HCT116 (cell line): ENCODE results near the gene ACVR1. TPM values are rescaled to one million over a fixed set of nuclear protein-coding genes. Genes with fewer than 3 reads are reported as not detected.
A peak's percentile ranks its signal among the peaks of the same experiment; 100 is the strongest.

Experiments
- ATAC-seq: fragments of 200-7000 bp; cut with Tn5 transposase; 2 replicates; pipeline ENCODE4 v1.9.1; 2020; ENCODE audit warnings: mild to moderate bottlenecking, moderate library complexity
- BruUV-seq: library from RNA; stranded (reverse); fragments of 400-500 nt; replicated peaks from 2 replicates; lab custom pipeline; 2021; lab: Mats Ljungman, UMichigan
- CTCF ChIA-PET: fragments of 300-600 bp; sonication (Branson Sonifier 250); formaldehyde crosslinking; loops from one replicate; lab custom pipeline; 2021; ENCODE audit warnings: antibody characterized with exemption; lab: Charles Lee
- POLR2A ChIA-PET: fragments of 300-600, 350-600 bp; sonication (Branson Sonifier 250); formaldehyde crosslinking; loops from one replicate; lab custom pipeline; 2021; ENCODE audit warnings: antibody characterized with exemption; lab: Charles Lee
- RAD21 ChIA-PET, 2 experiments: fragments of 300-600 bp; sonication (Branson Sonifier 250); formaldehyde crosslinking; loops; one replicate each; lab custom pipeline; 2023; ENCODE audit warnings: low total read pairs in 2 of 2; ENCODE audit not compliant: uncharacterized antibody in 2 of 2, unreplicated experiment in 2 of 2, low non-redundant PET in 1 of 2; lab: Charles Lee
- DNase-seq: peaks from one replicate; pipeline ENCODE4 v3.0.0-alpha.2; 2010; ENCODE audit warnings: low read depth, low spot score
- H2AFZ ChIP-seq: fragments of 200-600 bp; shearing (Covaris generic), sonication (generic); 2 replicates; pipeline ENCODE4 v1.6.1; 2017; ENCODE audit warnings: low read depth, mixed run types, mixed read lengths, antibody characterized with exemption, low read length; ENCODE audit not compliant: poor library complexity, severe bottlenecking
- H3K27ac ChIP-seq: 2 replicates; pipeline ENCODE4 v1.5.1; 2012; ENCODE audit warnings: low read depth, low read length
- H3K27me3 ChIP-seq: fragments of 200-600 bp; sonication (generic); 2 replicates; pipeline ENCODE4 v1.6.1; 2016; ENCODE audit warnings: mixed run types, low read length, mixed read lengths; ENCODE audit not compliant: insufficient read depth
- H3K36me3 ChIP-seq, 2 experiments: fragments of 200-500 bp in 1 of 2; fragments of 200-600 bp in 1 of 2; sonication (Bioruptor generic) in 1 of 2; sonication (generic) in 1 of 2; 2 replicates each; pipeline versions ENCODE4 v1.5.1 to v1.6.1; 2014 to 2016; ENCODE audit warnings: low read length in 2 of 2, inconsistent platforms in 1 of 2, mixed read lengths in 1 of 2, mixed run types in 1 of 2; ENCODE audit not compliant: insufficient read depth in 2 of 2, control insufficient read depth in 1 of 2
- H3K4me1 ChIP-seq, 2 experiments: fragments of 200-600 bp in 1 of 2; sonication (generic) in 1 of 2; 2 replicates each; pipeline versions ENCODE4 v1.5.1 to v1.6.1; 2012 to 2017; ENCODE audit warnings: low read length in 2 of 2, inconsistent platforms in 1 of 2, mild to moderate bottlenecking in 1 of 2, mixed read lengths in 1 of 2, mixed run types in 1 of 2, moderate library complexity in 1 of 2; ENCODE audit not compliant: insufficient read depth in 2 of 2, control insufficient read depth in 1 of 2
- H3K4me2 ChIP-seq: fragments of 200-600 bp; sonication (generic); 2 replicates; pipeline ENCODE4 v1.6.1; 2017; ENCODE audit warnings: mixed run types, low read length, mixed read lengths
- H3K4me3 ChIP-seq, 2 experiments: fragments of 200-600 bp in 1 of 2; sonication (generic) in 1 of 2; replicated peaks in 1 of 2; 2 replicates each; pipeline ENCODE4 v1.5.1; 2011 to 2016; ENCODE audit warnings: low read length in 2 of 2, control low read depth in 1 of 2, low read depth in 1 of 2, mild to moderate bottlenecking in 1 of 2, mixed read lengths in 1 of 2, mixed run types in 1 of 2
- H3K79me2 ChIP-seq: fragments of 200-600 bp; sonication (generic); 2 replicates; pipeline ENCODE4 v1.6.1; 2017; ENCODE audit warnings: mild to moderate bottlenecking, mixed run types, low read length, moderate library complexity, mixed read lengths; ENCODE audit not compliant: insufficient read depth
- H3K9ac ChIP-seq: fragments of 200-600 bp; sonication (generic); 2 replicates; pipeline ENCODE4 v1.6.1; 2016; ENCODE audit warnings: low read length, mixed read lengths
- H3K9me2 ChIP-seq: fragments of 200-600 bp; sonication (generic), shearing (Covaris generic); 2 replicates; pipeline ENCODE4 v1.6.1; 2017; ENCODE audit warnings: mixed run types, mild to moderate bottlenecking, moderate library complexity; ENCODE audit not compliant: insufficient read depth
- H3K9me3 ChIP-seq, 2 experiments: fragments of 200-500 bp in 1 of 2; fragments of 200-600 bp in 1 of 2; sonication (Bioruptor generic) in 1 of 2; sonication (generic) in 1 of 2; 2 replicates each; pipeline ENCODE4 v1.6.1; 2014 to 2017; ENCODE audit warnings: low read length in 2 of 2, mixed read lengths in 2 of 2, inconsistent platforms in 1 of 2, low read depth in 1 of 2, mild to moderate bottlenecking in 1 of 2, mixed run types in 1 of 2, moderate library complexity in 1 of 2; ENCODE audit not compliant: control insufficient read depth in 1 of 2, insufficient read depth in 1 of 2
- H4K20me1 ChIP-seq: fragments of 200-600 bp; sonication (generic), shearing (Covaris generic); 2 replicates; pipeline ENCODE4 v1.6.1; 2017; ENCODE audit warnings: mixed run types, mild to moderate bottlenecking, moderate library complexity; ENCODE audit not compliant: insufficient read depth
- ELF1 ChIP-seq: IDR thresholded peaks from 2 replicates; pipeline ENCODE4 v1.6.1; 2012; ENCODE audit warnings: low read depth, borderline replicate concordance
- EZH2 ChIP-seq: fragments of 200-600 bp; sonication (generic); IDR thresholded peaks from 2 replicates; pipeline ENCODE4 v1.6.1; 2017; ENCODE audit warnings: antibody characterized with exemption, mixed run types
- EZH2phosphoT487 ChIP-seq: fragments of 200-600 bp; IDR thresholded peaks from 2 replicates; pipeline ENCODE4 v1.6.1; 2018; ENCODE audit warnings: antibody characterized with exemption, borderline replicate concordance
- JUND ChIP-seq: IDR thresholded peaks from 2 replicates; pipeline ENCODE4 v1.6.1; 2012
- POLR2A ChIP-seq: IDR thresholded peaks from 2 replicates; pipeline ENCODE4 v1.7.0; 2011; ENCODE audit warnings: borderline replicate concordance; ENCODE audit not compliant: insufficient read depth, insufficient read length; ENCODE audit errors: extremely low read depth
- SP1 ChIP-seq: IDR thresholded peaks from 2 replicates; pipeline ENCODE4 v1.6.1; 2012; ENCODE audit warnings: low read depth
- TCF7L2 ChIP-seq: IDR thresholded peaks from 2 replicates; pipeline ENCODE4 v1.7.0; 2011; ENCODE audit warnings: borderline replicate concordance, inconsistent platforms; ENCODE audit not compliant: insufficient read depth, insufficient read length; ENCODE audit errors: extremely low read depth
- ZNF274 ChIP-seq: fragments of 200-500 bp; sonication (Bioruptor generic); IDR thresholded peaks from 2 replicates; pipeline ENCODE4 v1.6.1; 2014; ENCODE audit warnings: mild to moderate bottlenecking, low read depth, low read length, inconsistent platforms
- intact Hi-C: fragments of 100-400 bp; cut with micrococcal nuclease; formaldehyde crosslinking; loops from 2 replicates; pipeline ENCODE4 v1.10.0; 2022
- total RNA-seq: library from RNA; stranded (reverse); gene quantifications from one replicate; pipeline ENCODE4 v1.2.1, GENCODE V29; 2021; ENCODE audit not compliant: unreplicated experiment
- TF ChIP-seq, protein P1 (sequence below), 3 experiments: fragments of 200-600 bp in 1 of 3; sonication (generic) in 1 of 3; IDR thresholded peaks in 2 of 3; conservative IDR thresholded peaks in 1 of 3; 2 replicates each; pipeline ENCODE4 v1.5.1; 2012 to 2017; ENCODE audit warnings: low read depth in 2 of 3, low read length in 2 of 3, antibody characterized with exemption in 1 of 3, borderline replicate concordance in 1 of 3, control low read depth in 1 of 3, mild to moderate bottlenecking in 1 of 3, mixed read lengths in 1 of 3, mixed run types in 1 of 3, moderate library complexity in 1 of 3; ENCODE audit not compliant: insufficient read depth in 1 of 3
- TF ChIP-seq, protein P2 (sequence below): IDR thresholded peaks from 2 replicates; pipeline ENCODE4 v1.6.1; 2012

Gene ACVR1
- total RNA-seq, 1 experiment from 2014 or later: 16.9 TPM

DNA sequence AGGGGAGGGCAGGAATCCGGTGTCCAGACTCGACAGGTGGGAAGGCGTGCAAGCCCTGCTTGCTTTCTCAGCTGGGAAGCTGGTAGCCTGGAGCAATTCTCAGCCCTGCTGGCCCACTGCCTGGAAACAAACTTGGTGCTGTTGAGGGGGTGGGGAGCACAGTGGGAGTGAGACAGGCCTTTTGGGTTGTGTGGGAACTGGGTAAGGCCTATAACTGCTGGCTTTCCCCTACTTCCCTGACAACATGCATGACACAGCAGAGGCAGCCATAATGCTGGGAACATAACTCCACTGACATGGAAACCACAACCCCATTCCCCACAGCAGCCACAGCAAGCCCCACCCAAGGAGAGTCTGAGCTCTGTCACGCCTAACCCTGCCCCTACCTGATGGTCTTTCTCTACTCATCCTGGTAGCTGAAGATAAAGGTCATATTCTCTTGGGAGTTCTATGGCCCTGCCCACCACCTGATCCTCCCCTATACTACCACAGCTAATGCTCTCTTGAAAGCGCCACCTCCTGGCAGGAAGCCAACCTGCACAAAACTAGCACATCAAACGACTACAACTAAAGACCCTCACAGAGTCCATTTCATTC, 124.6 kb downstream of the ACVR1 start:
- BruUV-seq: no TSS peak
- intact Hi-C loops: no loop called here
- ChIA-PET RAD21 (interaction anchor here in 1 of 2 experiments (0.7 kb wide), 1 partner anchor 271 kb away, joined by 3 read pairs; no protein-coding TSS in a partner anchor), CTCF (no interaction called here), POLR2A (no interaction called here)
- H3K36me3 ChIP-seq: no peaks in the 10 kb centered on the region; a peak in 1 of 4 replicates
- ATAC-seq: peak; percentile 50; the same call in 1 of the 2 replicates
- no peak for DNase-seq
- H3K79me2 ChIP-seq: no peaks in the 10 kb centered on the region
- no peak overlapping the region for H2AFZ ChIP-seq
- no peak overlapping the region for H3K9ac ChIP-seq
- H3K4me2 ChIP-seq: no peak overlapping the region
- no peaks in the 10 kb centered on the region for H4K20me1 ChIP-seq
- no peak overlapping the region for H3K27ac ChIP-seq
- H3K9me2 ChIP-seq: no peaks in the 10 kb centered on the region
- no peaks in the 10 kb centered on the region for H3K9me3 ChIP-seq
- no peak overlapping the region for H3K4me3 ChIP-seq
- H3K4me1 ChIP-seq: no peaks in the 10 kb centered on the region
- H3K27me3 ChIP-seq: no peaks in the 10 kb centered on the region
- no peak for TF ChIP-seq EZH2phosphoT487
- TF ChIP-seq, protein P1, sequence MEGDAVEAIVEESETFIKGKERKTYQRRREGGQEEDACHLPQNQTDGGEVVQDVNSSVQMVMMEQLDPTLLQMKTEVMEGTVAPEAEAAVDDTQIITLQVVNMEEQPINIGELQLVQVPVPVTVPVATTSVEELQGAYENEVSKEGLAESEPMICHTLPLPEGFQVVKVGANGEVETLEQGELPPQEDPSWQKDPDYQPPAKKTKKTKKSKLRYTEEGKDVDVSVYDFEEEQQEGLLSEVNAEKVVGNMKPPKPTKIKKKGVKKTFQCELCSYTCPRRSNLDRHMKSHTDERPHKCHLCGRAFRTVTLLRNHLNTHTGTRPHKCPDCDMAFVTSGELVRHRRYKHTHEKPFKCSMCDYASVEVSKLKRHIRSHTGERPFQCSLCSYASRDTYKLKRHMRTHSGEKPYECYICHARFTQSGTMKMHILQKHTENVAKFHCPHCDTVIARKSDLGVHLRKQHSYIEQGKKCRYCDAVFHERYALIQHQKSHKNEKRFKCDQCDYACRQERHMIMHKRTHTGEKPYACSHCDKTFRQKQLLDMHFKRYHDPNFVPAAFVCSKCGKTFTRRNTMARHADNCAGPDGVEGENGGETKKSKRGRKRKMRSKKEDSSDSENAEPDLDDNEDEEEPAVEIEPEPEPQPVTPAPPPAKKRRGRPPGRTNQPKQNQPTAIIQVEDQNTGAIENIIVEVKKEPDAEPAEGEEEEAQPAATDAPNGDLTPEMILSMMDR (IDR thresholded peaks at IDR 0.05 in 2 of 3, conservative IDR thresholded peaks at IDR 0.05 in 1 of 3; ENCODE audit: borderline replicate concordance in 1 of 3, insufficient read depth in 1 of 3, low read depth in 2 of 3, low read length in 2 of 3): peak in 2 of 3 experiments; percentile 32 to 44; a peak in 3 of 6 replicates

DNA sequence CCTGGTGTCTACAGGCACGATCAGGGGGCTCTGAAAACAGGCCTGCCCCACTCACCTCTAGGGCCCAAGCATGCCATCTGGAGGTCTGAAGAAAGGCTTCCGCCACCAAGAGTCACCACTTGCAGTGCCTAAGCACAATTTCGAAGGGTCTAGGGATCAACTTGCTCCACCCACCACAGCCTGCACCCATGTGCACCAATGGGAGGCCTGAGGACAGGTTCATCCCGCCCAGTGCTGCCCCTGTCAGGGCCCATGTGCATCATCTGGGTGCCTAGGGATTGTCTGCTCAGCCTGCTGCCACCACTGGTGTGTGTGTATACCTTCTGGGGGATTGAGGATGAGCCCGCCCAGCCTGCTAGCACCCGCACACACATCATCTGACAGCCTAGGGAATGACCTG, 126.4 kb downstream of the ACVR1 start:
- no peaks in the 10 kb centered on the region for H3K79me2 ChIP-seq
- no peak overlapping the region for H3K4me2 ChIP-seq
- no peaks in the 10 kb centered on the region for H3K9me3 ChIP-seq
- H4K20me1 ChIP-seq: no peaks in the 10 kb centered on the region
- no peak overlapping the region for H3K4me3 ChIP-seq
- no peaks in the 10 kb centered on the region; a peak in 1 of 4 replicates for H3K36me3 ChIP-seq
- H3K27me3 ChIP-seq: no peaks in the 10 kb centered on the region
- H3K9me2 ChIP-seq: no peaks in the 10 kb centered on the region
- H2AFZ ChIP-seq: no peak overlapping the region
- intact Hi-C loops: no loop called here
- CTCF ChIA-PET: no interaction called here
- RAD21 ChIA-PET: no interaction called here
- POLR2A ChIA-PET: no interaction called here
- no peaks in the 10 kb centered on the region for H3K4me1 ChIP-seq
- DNase-seq (no peak), ATAC-seq (no peak)
- no peak overlapping the region for H3K9ac ChIP-seq
- BruUV-seq: no TSS peak
- no peak overlapping the region for H3K27ac ChIP-seq
- TF ChIP-seq EZH2: no peak
- no peak for TF ChIP-seq SP1
- TF ChIP-seq POLR2A: no peak
- no peak for TF ChIP-seq JUND
- TF ChIP-seq, protein P2, sequence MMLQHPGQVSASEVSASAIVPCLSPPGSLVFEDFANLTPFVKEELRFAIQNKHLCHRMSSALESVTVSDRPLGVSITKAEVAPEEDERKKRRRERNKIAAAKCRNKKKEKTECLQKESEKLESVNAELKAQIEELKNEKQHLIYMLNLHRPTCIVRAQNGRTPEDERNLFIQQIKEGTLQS: no peak
- TF ChIP-seq, protein P1 (IDR thresholded peaks at IDR 0.05 in 2 of 3, conservative IDR thresholded peaks at IDR 0.05 in 1 of 3; ENCODE audit: borderline replicate concordance in 1 of 3, insufficient read depth in 1 of 3, low read depth in 2 of 3, low read length in 2 of 3): no peak
- TF ChIP-seq ZNF274: no peak
- TF ChIP-seq EZH2phosphoT487: no peak
- no peak for TF ChIP-seq ELF1
- TF ChIP-seq TCF7L2: no peak
